T-cell (primary cell): ENCODE data around the gene NT5DC1. TPM values are rescaled to one million over a fixed set of nuclear protein-coding genes. Genes with fewer than 3 reads are reported as not detected.

Experiments used
- ATAC-seq, 4 experiments: fragments of 200-7000 bp in 3 of 4; fragments of 150-1000 bp in 1 of 4; cut with Tn5 transposase; replicated peaks in 1 of 4; 1 replicate in 3 of 4; 2 replicates in 1 of 4; pipeline ENCODE4 v1.10.0; 2021; ENCODE audit warnings: moderate library complexity in 3 of 4, mild to moderate bottlenecking in 2 of 4, moderate number of reproducible peaks in 1 of 4
- CTCF ChIA-PET, 2 donors: fragments of 300-600 bp; sonication (Branson Sonifier 250); formaldehyde crosslinking; loops; one replicate each; lab custom pipeline; 2022; ENCODE audit warnings: antibody characterized with exemption in 2 of 2; lab: Charles Lee
- POLR2A ChIA-PET, 2 donors: fragments of 300-600 bp; sonication (Branson Sonifier 250); formaldehyde crosslinking; loops; one replicate each; lab custom pipeline; 2022; ENCODE audit warnings: antibody characterized with exemption in 2 of 2; lab: Charles Lee
- DNase-seq, 35 experiments: peaks; one replicate each; pipeline versions ENCODE4 v3.0.0 to v3.0.0-alpha.2; 2013 to 2023
- H3K27ac ChIP-seq: one replicate; pipeline ENCODE4 v1.5.1; 2013; ENCODE audit warnings: low read length
- H3K27me3 ChIP-seq, 2 experiments: replicated peaks in 1 of 2; 1 replicate in 1 of 2; 2 replicates in 1 of 2; pipeline versions ENCODE4 v1.6.1 to v1.7.0; 2013; ENCODE audit warnings: low read length in 1 of 2, mixed read lengths in 1 of 2; ENCODE audit not compliant: control insufficient read depth in 2 of 2, insufficient read depth in 2 of 2; ENCODE audit errors: extremely low read depth in 1 of 2
- H3K36me3 ChIP-seq, 2 donors: 1 replicate in 1 of 2; 2 replicates in 1 of 2; pipeline versions ENCODE4 v1.6.1 to v1.7.0; 2013; ENCODE audit warnings: low read length in 1 of 2; ENCODE audit not compliant: control insufficient read depth in 2 of 2, insufficient read depth in 1 of 2; ENCODE audit errors: extremely low read depth in 1 of 2
- H3K4me1 ChIP-seq, 2 experiments: 1 replicate in 1 of 2; 2 replicates in 1 of 2; pipeline versions ENCODE4 v1.6.1 to v1.7.0; 2013; ENCODE audit warnings: low read length in 2 of 2, mixed read lengths in 1 of 2; ENCODE audit not compliant: insufficient read depth in 2 of 2, control insufficient read depth in 1 of 2; ENCODE audit errors: extremely low read depth in 1 of 2
- H3K4me3 ChIP-seq, 2 donors: 1 replicate in 1 of 2; 2 replicates in 1 of 2; pipeline versions ENCODE4 v1.5.1 to v1.7.0; 2013; ENCODE audit warnings: mild to moderate bottlenecking in 2 of 2, low read length in 1 of 2, moderate library complexity in 1 of 2; ENCODE audit not compliant: control insufficient read depth in 1 of 2; ENCODE audit errors: extremely low read depth in 1 of 2
- H3K9me3 ChIP-seq: 2 replicates; pipeline ENCODE4 v1.7.0; 2013
- H3K27ac Mint-ChIP-seq, 2 donors: one replicate each; pipeline ENCODE4 v1.8.0; 2020 to 2021; ENCODE audit warnings: mild to moderate bottlenecking in 2 of 2, mixed read lengths in 2 of 2
- H3K27me3 Mint-ChIP-seq, 2 donors: one replicate each; pipeline ENCODE4 v1.8.0; 2021 to 2022; ENCODE audit warnings: mixed read lengths in 2 of 2
- H3K36me3 Mint-ChIP-seq: one replicate; pipeline ENCODE4 v1.8.0; 2021; ENCODE audit warnings: mixed read lengths
- H3K4me1 Mint-ChIP-seq, 3 donors: one replicate each; pipeline ENCODE4 v1.8.0; 2020 to 2022; ENCODE audit warnings: mixed read lengths in 3 of 3, mild to moderate bottlenecking in 1 of 3
- H3K4me3 Mint-ChIP-seq, 3 donors: one replicate each; pipeline ENCODE4 v1.8.0; 2020 to 2022; ENCODE audit warnings: mild to moderate bottlenecking in 3 of 3, mixed read lengths in 3 of 3, moderate library complexity in 3 of 3
- H3K9me3 Mint-ChIP-seq, 3 donors: one replicate each; pipeline ENCODE4 v1.8.0; 2020 to 2022; ENCODE audit warnings: mixed read lengths in 3 of 3
- WGBS: methylation state at CpG from one replicate; pipeline ENCODE4 v1.1.5; 2013; ENCODE audit warnings: missing lambda C conversion rate; ENCODE audit not compliant: insufficient coverage; 5-methylcytosine and 5-hydroxymethylcytosine counted together
- total RNA-seq, 35 experiments: library from RNA in 6 of 35; stranded (reverse) in 6 of 35; fragments of 120-200 nt in 1 of 35; gene quantifications; one replicate each; pipeline versions ENCODE4 v1.2.1 to v1.2.4 and lab custom pipeline; 2013 to 2026

Gene NT5DC1
- total RNA-seq, 5 donors from 2014 or later (not counting 1 experiment from before 2014, with no cell fraction given), result 33.8 to 47.3 (median 38.1) TPM

GRCh38 chr6:116105247-116105646 lies 4.6 kb downstream of the NT5DC1 start:
- peaks cover 4 to 20% of the 10 kb centered on the region in 2 experiments for H3K4me1 ChIP-seq
- no peak overlapping the region for H3K4me3 ChIP-seq
- ATAC-seq (no peak), DNase-seq (no peak)
- H3K9me3 ChIP-seq, result no peaks in the 10 kb centered on the region
- no peaks in the 10 kb centered on the region for H3K27me3 ChIP-seq
- H3K4me3 Mint-ChIP-seq, result peak overlapping the region; percentile 10 to 28 (median 21)
- H3K27ac ChIP-seq, result no peak overlapping the region
- H3K27ac Mint-ChIP-seq, result no peak overlapping the region
- H3K36me3 ChIP-seq, result peaks cover 0 to 25% of the 10 kb centered on the region in 2 donors
- WGBS, result 100% methylated on average over 1 of the region's 3 CpGs
- H3K36me3 Mint-ChIP-seq, result peaks cover 39% of the 10 kb centered on the region
- ChIA-PET POLR2A (no interaction called here), CTCF (interaction anchor here in 1 of 2 donors (0.6 kb wide), 1 partner anchor 8 kb away, joined by 3 read pairs; no protein-coding TSS in a partner anchor)
- H3K4me1 Mint-ChIP-seq, result peaks cover 55 to 74% (median 58%) of the 10 kb centered on the region in 3 donors
- no peaks in the 10 kb centered on the region for H3K27me3 Mint-ChIP-seq
- no peaks in the 10 kb centered on the region for H3K9me3 Mint-ChIP-seq

DNA sequence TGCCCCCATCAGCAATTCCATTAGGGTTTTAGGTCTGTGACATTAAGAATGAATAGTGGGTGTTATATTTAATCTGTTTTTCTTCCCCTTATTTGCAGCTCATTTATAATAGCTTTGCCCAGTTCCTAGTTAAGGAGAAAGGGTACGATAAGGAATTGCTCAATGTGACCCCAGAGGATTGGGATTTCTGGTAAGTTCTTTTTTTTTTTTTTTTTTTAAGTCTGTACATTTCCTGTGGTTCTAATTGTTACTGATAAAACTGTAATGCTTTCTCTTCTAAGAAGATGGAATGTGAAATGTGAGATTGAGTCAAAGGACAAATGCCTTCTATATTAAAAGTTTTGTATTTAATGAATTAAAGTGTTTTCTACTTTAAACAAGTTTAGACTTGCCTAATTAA lies 5.5 kb downstream of the NT5DC1 start:
- no peaks in the 10 kb centered on the region for H3K9me3 Mint-ChIP-seq
- peaks cover 53 to 74% (median 54%) of the 10 kb centered on the region in 3 donors for H3K4me1 Mint-ChIP-seq
- no peak for DNase-seq
- ATAC-seq, result no peak
- H3K36me3 Mint-ChIP-seq, result peaks cover 48% of the 10 kb centered on the region
- ChIA-PET POLR2A (no interaction called here), CTCF (interaction anchor here (0.6 to 1.1 kb wide), 4 partner anchors 9 to 357 kb away, joined by 3 read pairs; no protein-coding TSS in a partner anchor)
- H3K9me3 ChIP-seq, result no peaks in the 10 kb centered on the region
- peaks cover 3 to 17% of the 10 kb centered on the region in 2 experiments for H3K4me1 ChIP-seq
- no peak overlapping the region for H3K4me3 ChIP-seq
- H3K27ac ChIP-seq, result no peak overlapping the region
- peaks cover 0 to 34% of the 10 kb centered on the region in 2 donors for H3K36me3 ChIP-seq
- no peak overlapping the region for H3K4me3 Mint-ChIP-seq
- no peaks in the 10 kb centered on the region for H3K27me3 ChIP-seq
- no peaks in the 10 kb centered on the region for H3K27me3 Mint-ChIP-seq
- no CpG with 5 or more reads among the region's 1 CpG for WGBS
- H3K27ac Mint-ChIP-seq, result no peak overlapping the region

DNA sequence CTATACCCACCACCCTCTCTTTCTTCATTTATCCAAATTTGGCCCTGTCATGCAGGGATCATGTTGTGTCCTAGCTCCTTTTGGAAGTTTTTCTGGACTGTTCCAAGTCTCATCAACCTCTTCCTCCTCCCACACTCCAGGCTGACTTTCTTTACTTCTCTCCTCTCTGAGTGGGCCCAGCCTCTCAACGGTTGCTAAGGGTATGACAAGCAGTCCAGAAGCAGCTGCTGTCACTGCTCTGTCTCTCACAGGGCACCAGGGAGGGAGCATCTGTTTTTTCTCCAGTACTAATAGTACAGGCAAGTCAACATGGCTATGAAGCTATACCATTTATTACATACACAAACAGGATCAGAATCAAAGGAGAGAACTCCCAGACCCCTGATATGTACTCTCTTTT lies 8.2 kb downstream of the NT5DC1 start:
- Mint-ChIP-seq H3K27me3 (no peaks in the 10 kb centered on the region), H3K4me1 (peaks cover 29 to 55% (median 32%) of the 10 kb centered on the region in 3 donors), H3K36me3 (peaks cover 64% of the 10 kb centered on the region), H3K27ac (no peak overlapping the region), H3K4me3 (no peak overlapping the region), H3K9me3 (no peaks in the 10 kb centered on the region)
- H3K4me1 ChIP-seq, result no peaks in the 10 kb centered on the region
- no CpG with 5 or more reads among the region's 1 CpG for WGBS
- H3K27ac ChIP-seq, result no peak overlapping the region
- POLR2A ChIA-PET, result no interaction called here
- no peaks in the 10 kb centered on the region for H3K27me3 ChIP-seq
- H3K9me3 ChIP-seq, result no peaks in the 10 kb centered on the region
- H3K36me3 ChIP-seq, result peaks cover 5 to 55% of the 10 kb centered on the region in 2 donors
- ATAC-seq (no peak), DNase-seq (no peak)
- H3K4me3 ChIP-seq, result no peak overlapping the region
- CTCF ChIA-PET, result interaction anchor here (0.8 to 1.2 kb wide), 2 partner anchors 13 to 109 kb away, joined by 3 to 4 read pairs; no protein-coding TSS in a partner anchor

- no peaks in the 10 kb centered on the region for H3K4me1 ChIP-seq
- no peaks in the 10 kb centered on the region for H3K9me3 ChIP-seq
- CTCF ChIA-PET, result interaction anchor here (0.9 to 1.4 kb wide), 7 partner anchors 9 to 100 kb away, joined by 3 to 7 read pairs (median 4); partner anchors contain the start of gene NT5DC1 (in 1 of the 2)
- DNase-seq (peak in 5 of 35 experiments; percentile 6 to 31 (median 13)), ATAC-seq (no peak)
- no peak overlapping the region for H3K27ac Mint-ChIP-seq
- POLR2A ChIA-PET, result no interaction called here
- H3K4me3 Mint-ChIP-seq, result no peak overlapping the region
- H3K27me3 Mint-ChIP-seq, result no peaks in the 10 kb centered on the region
- no peaks in the 10 kb centered on the region for H3K9me3 Mint-ChIP-seq
- 93% methylated on average over 2 of the region's 5 CpGs for WGBS
- H3K27me3 ChIP-seq, result no peaks in the 10 kb centered on the region
- H3K36me3 ChIP-seq, result peaks cover 6 to 68% of the 10 kb centered on the region in 2 donors
- H3K27ac ChIP-seq, result no peak overlapping the region
- peaks cover 70% of the 10 kb centered on the region for H3K36me3 Mint-ChIP-seq
- peaks cover 4 to 24% (median 8%) of the 10 kb centered on the region in 3 donors for H3K4me1 Mint-ChIP-seq
- no peak overlapping the region for H3K4me3 ChIP-seq
Measured at GRCh38 chr6:116111552-116112528, 11.2 kb downstream of the NT5DC1 start.

GRCh38 chr6:116113386-116113785 lies 12.7 kb downstream of the NT5DC1 start:
- Histone ChIP-seq H3K27ac (no peak overlapping the region), H3K27me3 (no peaks in the 10 kb centered on the region), H3K4me3 (no peak overlapping the region), H3K9me3 (no peaks in the 10 kb centered on the region), H3K36me3 (peaks cover 6 to 65% of the 10 kb centered on the region in 2 donors), H3K4me1 (no peaks in the 10 kb centered on the region)
- Mint-ChIP-seq H3K4me1 (peaks cover 3 to 22% (median 8%) of the 10 kb centered on the region in 3 donors), H3K36me3 (peaks cover 66% of the 10 kb centered on the region), H3K9me3 (no peaks in the 10 kb centered on the region), H3K4me3 (no peak overlapping the region), H3K27me3 (no peaks in the 10 kb centered on the region), H3K27ac (no peak overlapping the region)
- ATAC-seq (no peak), DNase-seq (no peak)
- CTCF ChIA-PET, result interaction anchor here in 1 of 2 donors (0.6 to 1.3 kb wide), 2 partner anchors 9 to 12 kb away, joined by 3 to 5 read pairs; no protein-coding TSS in a partner anchor
- WGBS, result no CpG with 5 or more reads among the region's 2 CpGs
- POLR2A ChIA-PET, result no interaction called here

DNA sequence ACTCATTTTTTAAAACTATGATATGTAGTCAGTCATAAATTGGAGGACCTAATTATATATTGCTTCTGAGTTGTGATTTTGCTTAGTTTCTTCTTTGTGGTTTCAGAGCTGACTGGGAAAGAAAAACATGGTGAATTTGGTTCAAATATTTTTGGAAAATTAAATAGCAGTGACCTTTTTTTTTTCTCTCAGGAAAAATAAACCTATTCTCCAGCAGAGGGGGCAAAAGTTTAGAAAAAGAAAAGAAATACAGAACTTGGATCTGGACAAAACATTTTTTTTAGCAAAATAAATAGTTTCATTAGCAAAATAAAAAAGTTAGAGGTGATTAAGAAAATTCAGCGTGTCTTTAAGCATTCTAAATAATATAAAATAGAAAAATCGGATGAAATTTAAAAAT lies 15.1 kb downstream of the NT5DC1 start:
- ATAC-seq (no peak), DNase-seq (no peak)
- Histone ChIP-seq H3K36me3 (peaks cover 6 to 53% of the 10 kb centered on the region in 2 donors), H3K4me3 (no peak overlapping the region), H3K27ac (no peak overlapping the region), H3K9me3 (no peaks in the 10 kb centered on the region), H3K4me1 (no peaks in the 10 kb centered on the region), H3K27me3 (no peaks in the 10 kb centered on the region)
- ChIA-PET POLR2A (no interaction called here), CTCF (interaction anchor here in 1 of 2 donors (0.7 to 1.5 kb wide), 2 partner anchors 20 to 83 kb away, joined by 3 to 5 read pairs; no protein-coding TSS in a partner anchor)
- Mint-ChIP-seq H3K36me3 (peaks cover 59% of the 10 kb centered on the region), H3K27ac (no peak overlapping the region), H3K27me3 (no peaks in the 10 kb centered on the region), H3K4me3 (no peak overlapping the region), H3K9me3 (no peaks in the 10 kb centered on the region), H3K4me1 (peaks cover 2 to 6% (median 4%) of the 10 kb centered on the region in 3 donors)
- no CpG with 5 or more reads among the region's 2 CpGs for WGBS
